HCT116 (cell line): ENCODE data around the gene EXOSC9. TPM values are rescaled to one million over a fixed set of nuclear protein-coding genes. Genes with fewer than 3 reads are reported as not detected.

Experiments
- ATAC-seq: fragments of 200-7000 bp; cut with Tn5 transposase; 2 replicates; pipeline ENCODE4 v1.9.1; 2020; ENCODE audit warnings: mild to moderate bottlenecking, moderate library complexity
- BruUV-seq: library from RNA; stranded (reverse); fragments of 400-500 nt; replicated peaks from 2 replicates; lab custom pipeline; 2021; lab: Mats Ljungman, UMichigan
- CTCF ChIA-PET: fragments of 300-600 bp; sonication (Branson Sonifier 250); formaldehyde crosslinking; loops from one replicate; lab custom pipeline; 2021; ENCODE audit warnings: antibody characterized with exemption; lab: Charles Lee
- POLR2A ChIA-PET: fragments of 300-600, 350-600 bp; sonication (Branson Sonifier 250); formaldehyde crosslinking; loops from one replicate; lab custom pipeline; 2021; ENCODE audit warnings: antibody characterized with exemption; lab: Charles Lee
- RAD21 ChIA-PET, 2 experiments: fragments of 300-600 bp; sonication (Branson Sonifier 250); formaldehyde crosslinking; loops; one replicate each; lab custom pipeline; 2023; ENCODE audit warnings: low total read pairs in 2 of 2; ENCODE audit not compliant: uncharacterized antibody in 2 of 2, unreplicated experiment in 2 of 2, low non-redundant PET in 1 of 2; lab: Charles Lee
- DNase-seq: peaks from one replicate; pipeline ENCODE4 v3.0.0-alpha.2; 2010; ENCODE audit warnings: low read depth, low spot score
- H2AFZ ChIP-seq: fragments of 200-600 bp; shearing (Covaris generic), sonication (generic); 2 replicates; pipeline ENCODE4 v1.6.1; 2017; ENCODE audit warnings: low read depth, mixed run types, mixed read lengths, antibody characterized with exemption, low read length; ENCODE audit not compliant: poor library complexity, severe bottlenecking
- H3K27ac ChIP-seq: 2 replicates; pipeline ENCODE4 v1.5.1; 2012; ENCODE audit warnings: low read depth, low read length
- H3K27me3 ChIP-seq: fragments of 200-600 bp; sonication (generic); 2 replicates; pipeline ENCODE4 v1.6.1; 2016; ENCODE audit warnings: mixed run types, low read length, mixed read lengths; ENCODE audit not compliant: insufficient read depth
- H3K36me3 ChIP-seq, 2 experiments: fragments of 200-500 bp in 1 of 2; fragments of 200-600 bp in 1 of 2; sonication (Bioruptor generic) in 1 of 2; sonication (generic) in 1 of 2; 2 replicates each; pipeline versions ENCODE4 v1.5.1 to v1.6.1; 2014 to 2016; ENCODE audit warnings: low read length in 2 of 2, inconsistent platforms in 1 of 2, mixed read lengths in 1 of 2, mixed run types in 1 of 2; ENCODE audit not compliant: insufficient read depth in 2 of 2, control insufficient read depth in 1 of 2
- H3K4me1 ChIP-seq, 2 experiments: fragments of 200-600 bp in 1 of 2; sonication (generic) in 1 of 2; 2 replicates each; pipeline versions ENCODE4 v1.5.1 to v1.6.1; 2012 to 2017; ENCODE audit warnings: low read length in 2 of 2, inconsistent platforms in 1 of 2, mild to moderate bottlenecking in 1 of 2, mixed read lengths in 1 of 2, mixed run types in 1 of 2, moderate library complexity in 1 of 2; ENCODE audit not compliant: insufficient read depth in 2 of 2, control insufficient read depth in 1 of 2
- H3K4me2 ChIP-seq: fragments of 200-600 bp; sonication (generic); 2 replicates; pipeline ENCODE4 v1.6.1; 2017; ENCODE audit warnings: mixed run types, low read length, mixed read lengths
- H3K4me3 ChIP-seq, 2 experiments: fragments of 200-600 bp in 1 of 2; sonication (generic) in 1 of 2; replicated peaks in 1 of 2; 2 replicates each; pipeline ENCODE4 v1.5.1; 2011 to 2016; ENCODE audit warnings: low read length in 2 of 2, control low read depth in 1 of 2, low read depth in 1 of 2, mild to moderate bottlenecking in 1 of 2, mixed read lengths in 1 of 2, mixed run types in 1 of 2
- H3K79me2 ChIP-seq: fragments of 200-600 bp; sonication (generic); 2 replicates; pipeline ENCODE4 v1.6.1; 2017; ENCODE audit warnings: mild to moderate bottlenecking, mixed run types, low read length, moderate library complexity, mixed read lengths; ENCODE audit not compliant: insufficient read depth
- H3K9ac ChIP-seq: fragments of 200-600 bp; sonication (generic); 2 replicates; pipeline ENCODE4 v1.6.1; 2016; ENCODE audit warnings: low read length, mixed read lengths
- H3K9me2 ChIP-seq: fragments of 200-600 bp; sonication (generic), shearing (Covaris generic); 2 replicates; pipeline ENCODE4 v1.6.1; 2017; ENCODE audit warnings: mixed run types, mild to moderate bottlenecking, moderate library complexity; ENCODE audit not compliant: insufficient read depth
- H3K9me3 ChIP-seq, 2 experiments: fragments of 200-500 bp in 1 of 2; fragments of 200-600 bp in 1 of 2; sonication (Bioruptor generic) in 1 of 2; sonication (generic) in 1 of 2; 2 replicates each; pipeline ENCODE4 v1.6.1; 2014 to 2017; ENCODE audit warnings: low read length in 2 of 2, mixed read lengths in 2 of 2, inconsistent platforms in 1 of 2, low read depth in 1 of 2, mild to moderate bottlenecking in 1 of 2, mixed run types in 1 of 2, moderate library complexity in 1 of 2; ENCODE audit not compliant: control insufficient read depth in 1 of 2, insufficient read depth in 1 of 2
- H4K20me1 ChIP-seq: fragments of 200-600 bp; sonication (generic), shearing (Covaris generic); 2 replicates; pipeline ENCODE4 v1.6.1; 2017; ENCODE audit warnings: mixed run types, mild to moderate bottlenecking, moderate library complexity; ENCODE audit not compliant: insufficient read depth
- JUND ChIP-seq: IDR thresholded peaks from 2 replicates; pipeline ENCODE4 v1.6.1; 2012
- POLR2A ChIP-seq: IDR thresholded peaks from 2 replicates; pipeline ENCODE4 v1.7.0; 2011; ENCODE audit warnings: borderline replicate concordance; ENCODE audit not compliant: insufficient read depth, insufficient read length; ENCODE audit errors: extremely low read depth
- POLR2AphosphoS5 ChIP-seq: IDR thresholded peaks from 2 replicates; pipeline ENCODE4 v1.6.1; 2011; ENCODE audit warnings: mild to moderate bottlenecking, low read depth, low read length, moderate library complexity
- ZNF274 ChIP-seq: fragments of 200-500 bp; sonication (Bioruptor generic); IDR thresholded peaks from 2 replicates; pipeline ENCODE4 v1.6.1; 2014; ENCODE audit warnings: mild to moderate bottlenecking, low read depth, low read length, inconsistent platforms
- intact Hi-C: fragments of 100-400 bp; cut with micrococcal nuclease; formaldehyde crosslinking; loops from 2 replicates; pipeline ENCODE4 v1.10.0; 2022
- total RNA-seq: library from RNA; stranded (reverse); gene quantifications from one replicate; pipeline ENCODE4 v1.2.1, GENCODE V29; 2021; ENCODE audit not compliant: unreplicated experiment

EXOSC9 gene
- total RNA-seq, 1 experiment from 2014 or later, result 58.6 TPM

DNA sequence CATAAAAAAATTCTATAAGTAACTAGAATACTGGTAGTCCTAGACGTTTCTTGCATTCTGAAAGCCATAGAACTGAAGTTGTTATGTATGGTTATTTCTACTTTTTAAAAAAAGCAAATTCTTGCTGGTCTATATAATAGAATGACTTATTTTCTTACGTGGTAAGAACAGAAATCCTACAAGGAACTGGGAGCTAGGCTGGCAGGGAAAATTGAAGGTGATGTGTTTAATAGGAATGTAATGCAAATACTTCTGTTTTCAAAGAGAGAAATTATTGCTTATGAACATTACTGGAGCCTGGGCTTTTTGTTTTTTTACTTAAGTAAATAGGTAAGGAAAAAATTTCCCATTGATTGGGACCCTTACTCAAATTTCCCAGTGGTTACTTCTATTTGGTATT lies 13.6 kb downstream of the EXOSC9 start:
- Histone ChIP-seq H4K20me1 (peaks cover 10% of the 10 kb centered on the region; the same call in 1 of the 2 replicates), H3K27ac (no peak overlapping the region), H3K36me3 (peaks cover 77 to 79% of the 10 kb centered on the region in 2 experiments), H2AFZ (no peak overlapping the region)
- DNase-seq (no peak), ATAC-seq (no peak)
- CTCF ChIA-PET, result no interaction called here
- BruUV-seq, result no TSS peak
- no peak for TF ChIP-seq JUND
- TF ChIP-seq POLR2A, result no peak
- TF ChIP-seq POLR2AphosphoS5, result no peak
- TF ChIP-seq ZNF274, result no peak
- TF ChIP-seq, all 23 proteins: peak for 0
- Histone ChIP-seq H3K4me1 (no peaks in the 10 kb centered on the region), H3K9me3 (no peaks in the 10 kb centered on the region), H3K9ac (no peak overlapping the region), H3K79me2 (peaks cover 63% of the 10 kb centered on the region), H3K4me2 (no peak overlapping the region), H3K27me3 (no peaks in the 10 kb centered on the region), H3K9me2 (no peaks in the 10 kb centered on the region), H3K4me3 (no peak overlapping the region)
- ChIA-PET RAD21 (no interaction called here), POLR2A (no interaction called here)
- intact Hi-C loops, result no loop called here

DNA sequence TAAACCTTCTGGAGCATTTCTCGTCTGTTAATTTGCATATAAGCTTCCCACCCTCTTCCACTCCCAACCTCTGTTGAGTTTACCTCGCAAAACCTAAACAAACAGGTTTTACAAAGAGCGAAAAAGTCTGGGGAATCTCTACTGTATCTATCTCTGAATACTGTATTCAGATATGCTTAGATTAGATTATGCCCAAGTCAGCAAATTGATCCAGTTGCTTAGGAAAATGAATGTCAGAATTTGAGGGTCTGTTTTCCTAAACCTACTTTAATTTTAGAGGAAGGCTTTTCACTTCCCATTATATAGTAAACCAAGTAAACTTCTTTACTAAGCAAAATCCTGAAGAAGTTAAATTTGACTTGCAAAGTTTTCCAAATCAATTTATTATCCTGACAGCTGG lies 15.9 kb downstream of the EXOSC9 start:
- no peaks in the 10 kb centered on the region for H3K9me2 ChIP-seq
- TF ChIP-seq POLR2AphosphoS5, result no peak
- intact Hi-C loops, result no loop called here
- no peaks in the 10 kb centered on the region for H3K9me3 ChIP-seq
- H3K4me3 ChIP-seq, result no peak overlapping the region
- peaks cover 77 to 82% of the 10 kb centered on the region in 2 experiments for H3K36me3 ChIP-seq
- RAD21 ChIA-PET, result no interaction called here
- H2AFZ ChIP-seq, result no peak overlapping the region
- H3K27me3 ChIP-seq, result no peaks in the 10 kb centered on the region
- H4K20me1 ChIP-seq, result peaks cover 16% of the 10 kb centered on the region; the same call in 1 of the 2 replicates
- CTCF ChIA-PET, result no interaction called here
- ATAC-seq (no peak), DNase-seq (no peak)
- POLR2A ChIA-PET, result no interaction called here
- H3K4me1 ChIP-seq, result peaks cover 0 to 2% of the 10 kb centered on the region in 2 experiments; a peak in 2 of 4 replicates
- H3K27ac ChIP-seq, result no peak overlapping the region
- H3K4me2 ChIP-seq, result no peak overlapping the region
- peaks cover 85% of the 10 kb centered on the region for H3K79me2 ChIP-seq
- no TSS peak for BruUV-seq
- H3K9ac ChIP-seq, result no peak overlapping the region
